OCI-LY1 (cell line): ENCODE measurements around the gene TMLHE.
"Not testable (repeated sequence)": the region's sequence is repeated elsewhere in the genome, so short reads cannot be mapped to it uniquely, and the experiment has no call there.

ENCODE experiments used
- H2AFZ ChIP-seq: fragments of 200-600 bp; sonication (generic), shearing (Covaris generic); 2 replicates; pipeline ENCODE4 v1.6.0; 2014; ENCODE audit warnings: antibody characterized with exemption, mild to moderate bottlenecking, low read length
- H3F3A ChIP-seq: fragments of 200-600 bp; sonication (generic), shearing (Covaris generic); 2 replicates; pipeline ENCODE4 v1.6.0; 2014; ENCODE audit warnings: mild to moderate bottlenecking, antibody characterized with exemption, low read length, moderate library complexity; ENCODE audit not compliant: insufficient read depth
- H3K27ac ChIP-seq: fragments of 200-600 bp; sonication (generic); 2 replicates; pipeline ENCODE4 v1.5.1; 2014; ENCODE audit warnings: low read length, mixed run types, mild to moderate bottlenecking, low read depth; ENCODE audit not compliant: poor library complexity, severe bottlenecking
- H3K27me3 ChIP-seq: fragments of 200-600 bp; sonication (generic); 2 replicates; pipeline ENCODE4 v1.6.0; 2014; ENCODE audit warnings: antibody characterized with exemption, mild to moderate bottlenecking, low read length, moderate library complexity; ENCODE audit not compliant: insufficient read depth
- H3K36me3 ChIP-seq: fragments of 200-600 bp; sonication (generic); 2 replicates; pipeline ENCODE4 v1.6.1; 2014; ENCODE audit warnings: mild to moderate bottlenecking, antibody characterized with exemption, low read length, moderate library complexity, mixed read lengths; ENCODE audit not compliant: insufficient read depth
- H3K4me1 ChIP-seq: fragments of 200-600 bp; sonication (generic); 2 replicates; pipeline ENCODE4 v1.5.1; 2014; ENCODE audit warnings: mild to moderate bottlenecking, low read length, moderate library complexity; ENCODE audit not compliant: insufficient read depth, severe bottlenecking
- H3K4me2 ChIP-seq: fragments of 200-600 bp; sonication (generic), shearing (Covaris generic); 2 replicates; pipeline ENCODE4 v1.6.1; 2014; ENCODE audit warnings: low read length
- H3K4me3 ChIP-seq: fragments of 200-600 bp; sonication (generic); 2 replicates; pipeline ENCODE4 v1.5.1; 2014; ENCODE audit warnings: low read length, low read depth, mild to moderate bottlenecking, mixed read lengths; ENCODE audit not compliant: poor library complexity, severe bottlenecking
- H3K79me2 ChIP-seq: fragments of 200-600 bp; shearing (Covaris generic); 2 replicates; pipeline ENCODE4 v1.6.1; 2016; ENCODE audit warnings: mixed run types, low read length, mixed read lengths; ENCODE audit not compliant: insufficient read depth
- H3K9ac ChIP-seq: fragments of 200-600 bp; sonication (generic), shearing (Covaris generic); 2 replicates; pipeline ENCODE4 v1.6.1; 2014; ENCODE audit warnings: mild to moderate bottlenecking, low read length, mixed read lengths
- H3K9me2 ChIP-seq: fragments of 200-600 bp; sonication (generic), shearing (Covaris generic); 2 replicates; pipeline ENCODE4 v1.6.1; 2014; ENCODE audit warnings: low read depth, mild to moderate bottlenecking, low read length, mixed read lengths
- H3K9me3 ChIP-seq: fragments of 200-600 bp; shearing (Covaris generic); 2 replicates; pipeline ENCODE4 v1.6.1; 2014; ENCODE audit warnings: low read length, mixed read lengths
- H4K20me1 ChIP-seq: fragments of 200-600 bp; sonication (generic), shearing (Covaris generic); 2 replicates; pipeline ENCODE4 v1.6.0; 2016; ENCODE audit warnings: mild to moderate bottlenecking, low read length; ENCODE audit not compliant: insufficient read depth
- EZH2 ChIP-seq: fragments of 200-600 bp; sonication (generic), shearing (Covaris generic); IDR thresholded peaks from 2 replicates; pipeline ENCODE4 v1.8.0; 2017; ENCODE audit warnings: borderline replicate concordance, mixed run types, mild to moderate bottlenecking, antibody characterized with exemption, low read length, moderate library complexity, mixed read lengths
- TF ChIP-seq, protein P1 (sequence below): fragments of 200-600 bp; sonication (generic), shearing (Covaris generic); IDR thresholded peaks from 2 replicates; pipeline ENCODE4 v1.5.1; 2017; ENCODE audit warnings: mild to moderate bottlenecking, antibody characterized with exemption, low read length, moderate library complexity, mixed read lengths

TMLHE gene

DNA sequence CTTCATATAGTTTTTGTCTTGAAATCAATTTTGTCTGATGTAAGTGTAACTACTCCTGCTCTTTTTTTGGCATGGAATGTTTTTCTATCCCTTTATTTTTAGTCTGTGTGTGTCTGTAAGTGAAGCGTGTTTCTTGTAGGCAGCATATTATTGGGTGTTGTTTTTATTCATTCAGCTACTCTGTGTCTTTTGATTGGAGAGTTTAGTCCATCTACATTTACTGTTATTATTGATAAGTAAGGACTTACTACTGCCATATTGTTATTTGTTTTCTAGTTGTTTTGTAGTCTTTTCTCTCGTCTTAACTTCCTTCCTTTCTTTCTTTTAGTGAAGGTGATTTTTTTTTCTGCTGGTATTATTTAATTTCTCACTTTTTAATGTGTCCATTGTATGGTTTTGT lies 30.5 kb upstream of the TMLHE start:
- no peak overlapping the region for H3K4me2 ChIP-seq
- H2AFZ ChIP-seq: no peak overlapping the region
- H3K9me3 ChIP-seq: no peaks in the 10 kb centered on the region
- no peaks in the 10 kb centered on the region for H3K9me2 ChIP-seq
- H3F3A ChIP-seq: no peaks in the 10 kb centered on the region
- H4K20me1 ChIP-seq: no peaks in the 10 kb centered on the region
- no peak overlapping the region for H3K4me3 ChIP-seq
- H3K36me3 ChIP-seq: no peaks in the 10 kb centered on the region
- H3K4me1 ChIP-seq: no peaks in the 10 kb centered on the region
- no peaks in the 10 kb centered on the region for H3K27me3 ChIP-seq
- TF ChIP-seq EZH2: no peak
- TF ChIP-seq, protein P1, sequence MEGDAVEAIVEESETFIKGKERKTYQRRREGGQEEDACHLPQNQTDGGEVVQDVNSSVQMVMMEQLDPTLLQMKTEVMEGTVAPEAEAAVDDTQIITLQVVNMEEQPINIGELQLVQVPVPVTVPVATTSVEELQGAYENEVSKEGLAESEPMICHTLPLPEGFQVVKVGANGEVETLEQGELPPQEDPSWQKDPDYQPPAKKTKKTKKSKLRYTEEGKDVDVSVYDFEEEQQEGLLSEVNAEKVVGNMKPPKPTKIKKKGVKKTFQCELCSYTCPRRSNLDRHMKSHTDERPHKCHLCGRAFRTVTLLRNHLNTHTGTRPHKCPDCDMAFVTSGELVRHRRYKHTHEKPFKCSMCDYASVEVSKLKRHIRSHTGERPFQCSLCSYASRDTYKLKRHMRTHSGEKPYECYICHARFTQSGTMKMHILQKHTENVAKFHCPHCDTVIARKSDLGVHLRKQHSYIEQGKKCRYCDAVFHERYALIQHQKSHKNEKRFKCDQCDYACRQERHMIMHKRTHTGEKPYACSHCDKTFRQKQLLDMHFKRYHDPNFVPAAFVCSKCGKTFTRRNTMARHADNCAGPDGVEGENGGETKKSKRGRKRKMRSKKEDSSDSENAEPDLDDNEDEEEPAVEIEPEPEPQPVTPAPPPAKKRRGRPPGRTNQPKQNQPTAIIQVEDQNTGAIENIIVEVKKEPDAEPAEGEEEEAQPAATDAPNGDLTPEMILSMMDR: no peak
- no peak overlapping the region for H3K9ac ChIP-seq
- no peaks in the 10 kb centered on the region for H3K79me2 ChIP-seq
- H3K27ac ChIP-seq: no peak overlapping the region

DNA sequence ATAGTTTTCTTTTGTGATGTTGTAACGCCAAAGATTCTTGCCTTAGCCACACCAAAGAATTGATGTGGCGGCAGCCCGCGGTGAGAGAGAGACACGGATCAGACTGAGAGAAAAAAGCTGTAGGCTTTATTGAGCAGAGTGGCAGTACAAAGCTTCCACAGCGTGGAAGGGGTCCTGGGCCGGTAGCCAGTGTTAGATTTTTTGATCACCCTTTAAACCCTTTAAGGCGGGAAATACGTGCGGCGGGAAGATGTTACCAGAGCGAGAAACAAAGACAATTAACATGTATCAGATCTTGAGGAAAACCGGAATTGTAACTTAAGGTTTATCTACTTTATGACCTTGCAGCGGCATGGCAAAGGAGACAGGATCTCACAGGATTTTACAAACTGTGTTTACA lies 28.6 kb upstream of the TMLHE start:
- H3K9me2 ChIP-seq, H3K27ac ChIP-seq, H3K9me3 ChIP-seq, H2AFZ ChIP-seq, H3K4me3 ChIP-seq, H3K79me2 ChIP-seq, H3K4me1 ChIP-seq, H4K20me1 ChIP-seq, H3F3A ChIP-seq, H3K4me2 ChIP-seq, H3K9ac ChIP-seq, H3K36me3 ChIP-seq, H3K27me3 ChIP-seq: not testable (repeated sequence)

DNA sequence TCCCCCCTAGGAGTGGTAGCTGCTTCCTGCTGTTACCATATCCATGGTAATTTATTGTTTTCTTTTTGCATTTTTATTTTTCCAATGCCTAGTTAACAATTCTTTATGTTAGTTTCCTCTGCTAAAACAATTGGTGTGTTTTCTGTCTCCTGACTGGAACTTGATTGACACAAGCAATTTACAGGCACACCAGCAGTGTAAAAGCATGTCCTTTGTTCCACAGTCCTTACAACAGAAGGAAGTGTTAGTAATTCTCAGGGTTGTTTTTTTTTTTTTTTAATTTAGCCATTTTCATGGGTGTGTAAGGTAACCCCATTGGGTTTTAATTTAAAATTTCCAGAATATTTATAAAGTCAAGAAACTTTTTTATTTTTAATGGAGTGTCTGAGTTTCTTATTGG lies 25.0 kb upstream of the TMLHE start:
- Histone ChIP-seq H3K9me2 (no peaks in the 10 kb centered on the region), H3K4me3 (no peak overlapping the region), H3K27me3 (no peaks in the 10 kb centered on the region), H3K4me1 (no peaks in the 10 kb centered on the region), H3K9ac (no peak overlapping the region), H3K4me2 (no peak overlapping the region), H4K20me1 (no peaks in the 10 kb centered on the region), H3K9me3 (no peaks in the 10 kb centered on the region), H3K36me3 (no peaks in the 10 kb centered on the region), H3F3A (no peaks in the 10 kb centered on the region), H2AFZ (no peak overlapping the region), H3K79me2 (no peaks in the 10 kb centered on the region), H3K27ac (no peak overlapping the region)
- TF ChIP-seq, protein P1: no peak
- no peak for TF ChIP-seq EZH2

DNA sequence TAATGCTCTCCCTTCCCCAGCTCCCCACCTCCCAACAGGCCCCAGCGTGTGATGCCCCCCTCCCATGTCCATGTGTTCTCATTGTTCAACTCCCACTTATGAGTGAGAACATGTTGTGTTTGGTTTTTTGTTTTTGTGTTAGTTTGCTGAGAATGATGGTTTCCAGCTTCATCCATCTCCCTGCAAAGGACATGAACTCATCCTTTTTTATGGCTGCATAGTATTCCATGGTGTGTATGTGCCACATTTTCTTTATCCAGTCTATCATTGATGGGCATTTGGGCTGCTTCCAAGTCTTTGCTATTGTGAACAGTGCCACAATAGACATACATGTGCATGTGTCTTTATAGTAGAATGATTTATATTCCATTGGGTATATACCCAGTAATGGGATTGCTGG lies 22.3 kb upstream of the TMLHE start:
- not testable (repeated sequence) for H3K4me1 ChIP-seq, H3K9me2 ChIP-seq, H3K27me3 ChIP-seq, H3K9me3 ChIP-seq, H3F3A ChIP-seq, H3K36me3 ChIP-seq, H3K4me3 ChIP-seq, H3K27ac ChIP-seq, H2AFZ ChIP-seq, H4K20me1 ChIP-seq, H3K79me2 ChIP-seq, H3K9ac ChIP-seq, H3K4me2 ChIP-seq
